Astrocyte (in vitro differentiated cells and primary cell): ENCODE results near the gene CPLX1. TPM values are rescaled to one million over a fixed set of nuclear protein-coding genes. Genes with fewer than 3 reads are reported as not detected.

Source experiments
- DNase-seq: peaks from one replicate; pipeline ENCODE4 v3.0.0-alpha.2; 2010; ENCODE audit warnings: low read depth
- FAIRE-seq: peaks from 2 replicates; lab custom pipeline; 2011; peaks lifted over from hg19 to GRCh38; lab: Jason Lieb, UNC
- H2AFZ ChIP-seq: 2 replicates; pipeline ENCODE4 v1.6.0; 2012; ENCODE audit warnings: low read depth, low read length, inconsistent platforms
- H3K27ac ChIP-seq: 2 replicates; pipeline ENCODE4 v1.5.1; 2011; ENCODE audit warnings: low read depth, low read length, inconsistent platforms
- H3K27me3 ChIP-seq: 2 replicates; pipeline ENCODE4 v1.6.0; 2011; ENCODE audit warnings: low read length, inconsistent platforms; ENCODE audit not compliant: insufficient read depth
- H3K36me3 ChIP-seq: 2 replicates; pipeline ENCODE4 v1.5.1; 2011; ENCODE audit warnings: low read length, inconsistent platforms; ENCODE audit not compliant: insufficient read depth
- H3K4me1 ChIP-seq: 2 replicates; pipeline ENCODE4 v1.5.1; 2011; ENCODE audit warnings: low read length, inconsistent platforms; ENCODE audit not compliant: insufficient read depth
- H3K4me2 ChIP-seq: 2 replicates; pipeline ENCODE4 v1.6.0; 2012; ENCODE audit warnings: low read length, inconsistent platforms
- H3K4me3 ChIP-seq: 2 replicates; pipeline ENCODE4 v1.5.1; 2011; ENCODE audit warnings: low read depth, mild to moderate bottlenecking, low read length, inconsistent platforms; ENCODE audit not compliant: insufficient read depth
- H3K79me2 ChIP-seq: 2 replicates; pipeline ENCODE4 v1.6.0; 2012; ENCODE audit warnings: mild to moderate bottlenecking, low read length, inconsistent platforms; ENCODE audit not compliant: insufficient read depth
- H3K9ac ChIP-seq: 2 replicates; pipeline ENCODE4 v1.6.0; 2012; ENCODE audit warnings: mild to moderate bottlenecking, low read length, inconsistent platforms
- H3K9me3 ChIP-seq: 2 replicates; pipeline ENCODE4 v1.5.1; 2012; ENCODE audit warnings: low read depth, mild to moderate bottlenecking, low read length, inconsistent platforms; ENCODE audit not compliant: insufficient read depth
- H4K20me1 ChIP-seq: 2 replicates; pipeline ENCODE4 v1.6.0; 2012; ENCODE audit warnings: low read length, inconsistent platforms; ENCODE audit not compliant: insufficient read depth
- H3K27ac Mint-ChIP-seq: one replicate; pipeline ENCODE4 v1.8.0; 2021; ENCODE audit warnings: mild to moderate bottlenecking, mixed read lengths; ENCODE audit not compliant: unreplicated experiment
- H3K27me3 Mint-ChIP-seq: one replicate; pipeline ENCODE4 v1.8.0; 2021; ENCODE audit warnings: low read depth, mixed read lengths; ENCODE audit not compliant: unreplicated experiment
- H3K36me3 Mint-ChIP-seq: one replicate; pipeline ENCODE4 v1.8.0; 2021; ENCODE audit warnings: low read depth, mixed read lengths; ENCODE audit not compliant: unreplicated experiment
- H3K4me1 Mint-ChIP-seq: one replicate; pipeline ENCODE4 v1.8.0; 2021; ENCODE audit warnings: low read depth, mixed read lengths; ENCODE audit not compliant: unreplicated experiment
- H3K4me3 Mint-ChIP-seq: one replicate; pipeline ENCODE4 v1.8.0; 2021; ENCODE audit warnings: mild to moderate bottlenecking, moderate library complexity, mixed read lengths; ENCODE audit not compliant: unreplicated experiment
- H3K9me3 Mint-ChIP-seq: one replicate; pipeline ENCODE4 v1.8.0; 2021; ENCODE audit warnings: mild to moderate bottlenecking, mixed read lengths; ENCODE audit not compliant: unreplicated experiment
- EZH2 ChIP-seq: IDR thresholded peaks from 2 replicates; pipeline ENCODE4 v1.6.1; 2012; ENCODE audit warnings: mild to moderate bottlenecking, low read length, inconsistent platforms; ENCODE audit not compliant: insufficient read depth
- total RNA-seq: library from RNA; stranded (reverse); gene quantifications from 2 replicates; pipeline ENCODE4 v1.2.1, GENCODE V29; 2021
- TF ChIP-seq, protein P1 (sequence below): IDR thresholded peaks from 2 replicates; pipeline ENCODE4 v1.5.1; 2011; ENCODE audit warnings: low read depth, mild to moderate bottlenecking, inconsistent platforms, low read length, moderate library complexity; ENCODE audit not compliant: insufficient read depth

The CPLX1 gene
- total RNA-seq, 1 donor from 2014 or later: 1.9 TPM

DNA sequence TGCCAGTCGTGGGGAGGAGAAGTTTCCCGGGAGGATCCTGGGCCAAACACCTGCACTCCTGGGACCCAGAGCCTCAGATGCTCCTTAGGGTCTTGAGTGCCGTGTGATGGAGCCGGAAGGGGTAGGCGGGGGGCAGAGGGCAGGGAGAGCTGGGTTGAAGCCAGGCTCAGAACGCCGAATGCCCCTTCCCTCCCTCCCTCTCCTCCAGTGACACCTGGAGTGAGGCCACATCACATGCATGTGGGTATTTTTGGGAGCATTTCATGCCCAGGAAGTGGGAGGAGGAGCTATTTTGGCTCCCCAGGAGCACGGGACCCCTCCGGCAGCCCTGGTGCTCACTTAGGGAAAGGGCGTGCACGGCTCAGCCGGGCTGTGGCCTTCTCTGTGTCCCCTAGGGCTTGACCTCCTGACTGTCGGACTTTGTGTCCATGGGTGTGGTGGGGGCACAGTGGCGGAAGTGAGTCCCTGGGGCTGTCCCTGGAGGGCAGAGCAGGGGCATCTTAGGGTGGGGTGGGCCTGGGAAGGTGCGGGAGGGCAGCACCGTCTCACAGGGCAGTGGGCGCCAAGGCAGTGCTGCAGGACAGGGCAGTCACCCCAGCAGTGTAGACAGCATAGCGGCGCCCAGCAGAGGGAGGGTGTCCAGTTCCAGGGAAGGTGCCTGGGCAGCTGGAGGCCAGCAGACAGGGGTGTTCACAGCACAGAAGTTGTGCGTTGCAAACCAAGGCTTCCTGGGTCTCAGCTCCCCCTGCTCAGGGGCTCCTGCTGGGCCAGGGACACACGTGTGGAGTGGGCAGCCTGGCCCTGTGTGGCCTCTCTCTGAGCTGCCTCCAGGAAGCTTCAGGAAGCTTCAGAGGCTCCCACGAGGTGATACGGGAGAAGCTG, 4.9 kb upstream of the CPLX1 start:
- Histone ChIP-seq H4K20me1 (peaks cover 9% of the 10 kb centered on the region), H3K4me1 (no peaks in the 10 kb centered on the region), H3K36me3 (no peaks in the 10 kb centered on the region), H3K4me2 (no peak overlapping the region), H3K27ac (no peak overlapping the region), H3K27me3 (peaks cover 19% of the 10 kb centered on the region), H2AFZ (no peak overlapping the region), H3K9ac (no peak overlapping the region), H3K9me3 (no peaks in the 10 kb centered on the region), H3K79me2 (no peaks in the 10 kb centered on the region), H3K4me3 (no peak overlapping the region)
- H3K27me3 Mint-ChIP-seq: peaks cover 29% of the 10 kb centered on the region
- no peak for DNase-seq
- peaks cover 2% of the 10 kb centered on the region for H3K4me1 Mint-ChIP-seq
- TF ChIP-seq, protein P1, sequence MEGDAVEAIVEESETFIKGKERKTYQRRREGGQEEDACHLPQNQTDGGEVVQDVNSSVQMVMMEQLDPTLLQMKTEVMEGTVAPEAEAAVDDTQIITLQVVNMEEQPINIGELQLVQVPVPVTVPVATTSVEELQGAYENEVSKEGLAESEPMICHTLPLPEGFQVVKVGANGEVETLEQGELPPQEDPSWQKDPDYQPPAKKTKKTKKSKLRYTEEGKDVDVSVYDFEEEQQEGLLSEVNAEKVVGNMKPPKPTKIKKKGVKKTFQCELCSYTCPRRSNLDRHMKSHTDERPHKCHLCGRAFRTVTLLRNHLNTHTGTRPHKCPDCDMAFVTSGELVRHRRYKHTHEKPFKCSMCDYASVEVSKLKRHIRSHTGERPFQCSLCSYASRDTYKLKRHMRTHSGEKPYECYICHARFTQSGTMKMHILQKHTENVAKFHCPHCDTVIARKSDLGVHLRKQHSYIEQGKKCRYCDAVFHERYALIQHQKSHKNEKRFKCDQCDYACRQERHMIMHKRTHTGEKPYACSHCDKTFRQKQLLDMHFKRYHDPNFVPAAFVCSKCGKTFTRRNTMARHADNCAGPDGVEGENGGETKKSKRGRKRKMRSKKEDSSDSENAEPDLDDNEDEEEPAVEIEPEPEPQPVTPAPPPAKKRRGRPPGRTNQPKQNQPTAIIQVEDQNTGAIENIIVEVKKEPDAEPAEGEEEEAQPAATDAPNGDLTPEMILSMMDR: no peak
- TF ChIP-seq EZH2: no peak
- H3K27ac Mint-ChIP-seq: no peak overlapping the region
- no peaks in the 10 kb centered on the region for H3K36me3 Mint-ChIP-seq
- no peak for FAIRE-seq
- H3K4me3 Mint-ChIP-seq: no peak overlapping the region
- H3K9me3 Mint-ChIP-seq: no peaks in the 10 kb centered on the region

- no peaks in the 10 kb centered on the region for H3K9me3 ChIP-seq
- Mint-ChIP-seq H3K27me3 (peaks cover 29% of the 10 kb centered on the region), H3K27ac (no peak overlapping the region), H3K4me1 (peaks cover 2% of the 10 kb centered on the region), H3K4me3 (no peak overlapping the region), H3K9me3 (no peaks in the 10 kb centered on the region), H3K36me3 (no peaks in the 10 kb centered on the region)
- H4K20me1 ChIP-seq: peaks cover 9% of the 10 kb centered on the region
- no peak for TF ChIP-seq EZH2
- TF ChIP-seq, protein P1: no peak
- H3K27me3 ChIP-seq: peaks cover 21% of the 10 kb centered on the region
- no peaks in the 10 kb centered on the region for H3K36me3 ChIP-seq
- no peak overlapping the region for H2AFZ ChIP-seq
- H3K4me1 ChIP-seq: no peaks in the 10 kb centered on the region
- H3K79me2 ChIP-seq: no peaks in the 10 kb centered on the region
- no peak overlapping the region for H3K4me3 ChIP-seq
- no peak overlapping the region for H3K27ac ChIP-seq
- no peak for FAIRE-seq
- no peak overlapping the region for H3K4me2 ChIP-seq
- no peak for DNase-seq
- no peak overlapping the region for H3K9ac ChIP-seq
These were observed 4.1 kb upstream of the CPLX1 start for GRCh38 chr4:829761-830600.
